ENCODE measurements around the gene DLGAP1.

- TF ChIP-seq POLR2AphosphoS5 (IDR thresholded peaks at IDR 0.05) (no peak), CTCF (IDR thresholded peaks at IDR 0.05) (no peak)
Observed at GRCh38 chr18:3479978-3480509, 975.1 kb downstream of the DLGAP1 start.

Measured in breast epithelium (tissue), 3 donors.